SK-N-SH treated with all-trans-retinoic acid at 6 μM for 48 hours (cell line): ENCODE results near the gene ABCC2.
"Not testable (repeated sequence)": the region's sequence is repeated elsewhere in the genome, so short reads cannot be mapped to it uniquely, and the experiment has no call there.

Experiments
- ATAC-seq: fragments of 200-7000 bp; cut with Tn5 transposase; 3 replicates; pipeline ENCODE4 v1.9.1; 2020; ENCODE audit warnings: mild to moderate bottlenecking, moderate library complexity
- ARNTL ChIP-seq: fragments of 450-650 bp; formaldehyde crosslinking; IDR thresholded peaks from 2 replicates; pipeline ENCODE4 v1.5.0; 2020; ENCODE audit warnings: low read depth, mild to moderate bottlenecking, moderate library complexity, borderline replicate concordance
- CREB5 ChIP-seq: fragments of 250-450 bp; sonication (Bioruptor Pico); IDR thresholded peaks from 2 replicates; pipeline ENCODE4 v1.5.1; 2020; ENCODE audit warnings: low read depth, mild to moderate bottlenecking, moderate library complexity
- CSDC2 ChIP-seq: fragments of 250-450 bp; sonication (Bioruptor Pico); IDR thresholded peaks from 2 replicates; pipeline ENCODE4 v1.5.0; 2020; ENCODE audit warnings: mild to moderate bottlenecking, moderate library complexity
- ESRRG ChIP-seq: fragments of 250-450 bp; sonication (Bioruptor Pico); IDR thresholded peaks from 2 replicates; pipeline ENCODE4 v1.6.1; 2021; ENCODE audit warnings: mild to moderate bottlenecking
- GLIS3 ChIP-seq: fragments of 250-450 bp; sonication (Bioruptor Pico); IDR thresholded peaks from 2 replicates; pipeline ENCODE4 v1.5.0; 2020; ENCODE audit warnings: mild to moderate bottlenecking, moderate library complexity
- ISL1 ChIP-seq: fragments of 250-450 bp; sonication (Bioruptor Pico); IDR thresholded peaks from 2 replicates; pipeline ENCODE4 v2.1.2; 2022; ENCODE audit warnings: mild to moderate bottlenecking, moderate library complexity
- OSR1 ChIP-seq: fragments of 250-450 bp; sonication (Bioruptor Pico); IDR thresholded peaks from 2 replicates; pipeline ENCODE4 v1.8.0; 2022; ENCODE audit warnings: moderate library complexity, mild to moderate bottlenecking, inconsistent platforms
- PPARA ChIP-seq: fragments of 250-450 bp; sonication (Bioruptor Pico); IDR thresholded peaks from 2 replicates; pipeline ENCODE4 v1.5.0; 2020; ENCODE audit warnings: mild to moderate bottlenecking, borderline replicate concordance
- RARB ChIP-seq: fragments of 250-450 bp; sonication (Bioruptor Pico); IDR thresholded peaks from 2 replicates; pipeline ENCODE4 v1.8.0; 2021; ENCODE audit warnings: mild to moderate bottlenecking, moderate library complexity
- SNAI2 ChIP-seq: fragments of 250-450 bp; sonication (Bioruptor Pico); IDR thresholded peaks from 2 replicates; pipeline ENCODE4 v1.5.0; 2020; ENCODE audit warnings: mild to moderate bottlenecking, moderate library complexity
- TCF4 ChIP-seq: fragments of 250-450 bp; sonication (Bioruptor Pico); IDR thresholded peaks from 2 replicates; pipeline ENCODE4 v1.8.0; 2021; ENCODE audit warnings: mild to moderate bottlenecking, moderate library complexity, borderline replicate concordance
- TOX ChIP-seq: fragments of 250-450 bp; sonication (Bioruptor Pico); IDR thresholded peaks from 2 replicates; pipeline ENCODE4 v1.8.0; 2021; ENCODE audit warnings: mild to moderate bottlenecking, moderate library complexity, borderline replicate concordance
- ZC3H10 ChIP-seq: fragments of 250-450 bp; sonication (Bioruptor Pico); IDR thresholded peaks from 2 replicates; pipeline ENCODE4 v1.5.1; 2021; ENCODE audit warnings: mild to moderate bottlenecking, moderate library complexity
- ZFP3 ChIP-seq: fragments of 250-450 bp; sonication (Bioruptor Pico); IDR thresholded peaks from 2 replicates; pipeline ENCODE4 v1.5.0; 2020; ENCODE audit warnings: mild to moderate bottlenecking, moderate library complexity
- ZFP30 ChIP-seq: fragments of 450-650 bp; formaldehyde crosslinking; IDR thresholded peaks from 2 replicates; pipeline ENCODE4 v1.5.0; 2022; ENCODE audit warnings: mild to moderate bottlenecking, moderate library complexity
- ZNF565 ChIP-seq: fragments of 450-650 bp; formaldehyde crosslinking; conservative IDR thresholded peaks from 2 replicates; pipeline ENCODE4 v1.5.0; 2020; ENCODE audit warnings: low read depth, mild to moderate bottlenecking, moderate library complexity
- ZNF70 ChIP-seq: fragments of 450-650 bp; formaldehyde crosslinking; IDR thresholded peaks from 2 replicates; pipeline ENCODE4 v1.5.0; 2020; ENCODE audit warnings: mild to moderate bottlenecking, moderate library complexity
- ZNF8 ChIP-seq: fragments of 450-650 bp; formaldehyde crosslinking; IDR thresholded peaks from 2 replicates; pipeline ENCODE4 v1.5.0; 2020; ENCODE audit warnings: mild to moderate bottlenecking, moderate library complexity
- TF ChIP-seq, protein P1 (sequence below): fragments of 250-450 bp; sonication (Bioruptor Pico); IDR thresholded peaks from 2 replicates; pipeline ENCODE4 v1.8.0; 2021; ENCODE audit warnings: low read depth, mild to moderate bottlenecking, moderate library complexity, borderline replicate concordance
- TF ChIP-seq, protein P2 (sequence below): fragments of 250-450 bp; sonication (Bioruptor Pico); IDR thresholded peaks from 2 replicates; pipeline ENCODE4 v1.5.1; 2021; ENCODE audit warnings: mild to moderate bottlenecking, moderate library complexity
- TF ChIP-seq, protein P3 (sequence below): fragments of 250-450 bp; sonication (Bioruptor Pico); IDR thresholded peaks from 2 replicates; pipeline ENCODE4 v1.8.0; 2020; ENCODE audit warnings: mild to moderate bottlenecking, moderate library complexity, borderline replicate concordance

The ABCC2 gene

GRCh38 chr10:99782447-99783286, at the start of gene ABCC2:
ABCC2 (plus strand) TSS chr10:99782640; CDS start chr10:99782845, 205 bp downstream.
- TF ChIP-seq GLIS3 (CRISPR knock-in tag): no peak
- no peak for TF ChIP-seq SNAI2 (CRISPR knock-in tag)
- no peak for TF ChIP-seq ZNF8 (CRISPR knock-in tag)
- TF ChIP-seq, protein P1, sequence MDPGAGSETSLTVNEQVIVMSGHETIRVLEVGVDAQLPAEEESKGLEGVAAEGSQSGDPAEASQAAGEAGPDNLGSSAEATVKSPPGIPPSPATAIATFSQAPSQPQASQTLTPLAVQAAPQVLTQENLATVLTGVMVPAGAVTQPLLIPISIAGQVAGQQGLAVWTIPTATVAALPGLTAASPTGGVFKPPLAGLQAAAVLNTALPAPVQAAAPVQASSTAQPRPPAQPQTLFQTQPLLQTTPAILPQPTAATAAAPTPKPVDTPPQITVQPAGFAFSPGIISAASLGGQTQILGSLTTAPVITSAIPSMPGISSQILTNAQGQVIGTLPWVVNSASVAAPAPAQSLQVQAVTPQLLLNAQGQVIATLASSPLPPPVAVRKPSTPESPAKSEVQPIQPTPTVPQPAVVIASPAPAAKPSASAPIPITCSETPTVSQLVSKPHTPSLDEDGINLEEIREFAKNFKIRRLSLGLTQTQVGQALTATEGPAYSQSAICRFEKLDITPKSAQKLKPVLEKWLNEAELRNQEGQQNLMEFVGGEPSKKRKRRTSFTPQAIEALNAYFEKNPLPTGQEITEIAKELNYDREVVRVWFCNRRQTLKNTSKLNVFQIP (CRISPR knock-in tag): no peak
- no peak for TF ChIP-seq OSR1
- TF ChIP-seq ZNF565 (CRISPR knock-in tag): no peak
- TF ChIP-seq, protein P2, sequence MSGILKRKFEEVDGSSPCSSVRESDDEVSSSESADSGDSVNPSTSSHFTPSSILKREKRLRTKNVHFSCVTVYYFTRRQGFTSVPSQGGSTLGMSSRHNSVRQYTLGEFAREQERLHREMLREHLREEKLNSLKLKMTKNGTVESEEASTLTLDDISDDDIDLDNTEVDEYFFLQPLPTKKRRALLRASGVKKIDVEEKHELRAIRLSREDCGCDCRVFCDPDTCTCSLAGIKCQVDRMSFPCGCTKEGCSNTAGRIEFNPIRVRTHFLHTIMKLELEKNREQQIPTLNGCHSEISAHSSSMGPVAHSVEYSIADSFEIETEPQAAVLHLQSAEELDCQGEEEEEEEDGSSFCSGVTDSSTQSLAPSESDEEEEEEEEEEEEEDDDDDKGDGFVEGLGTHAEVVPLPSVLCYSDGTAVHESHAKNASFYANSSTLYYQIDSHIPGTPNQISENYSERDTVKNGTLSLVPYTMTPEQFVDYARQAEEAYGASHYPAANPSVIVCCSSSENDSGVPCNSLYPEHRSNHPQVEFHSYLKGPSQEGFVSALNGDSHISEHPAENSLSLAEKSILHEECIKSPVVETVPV (CRISPR knock-in tag): no peak
- TF ChIP-seq ZC3H10 (CRISPR knock-in tag): no peak
- no peak for TF ChIP-seq CREB5 (CRISPR knock-in tag)
- TF ChIP-seq ZFP30 (CRISPR knock-in tag): no peak
- no peak for TF ChIP-seq ESRRG (CRISPR knock-in tag)
- no peak for TF ChIP-seq CSDC2 (CRISPR knock-in tag)
- no peak for TF ChIP-seq TOX (CRISPR knock-in tag)
- TF ChIP-seq ZNF70 (CRISPR knock-in tag): no peak
- TF ChIP-seq ARNTL (CRISPR knock-in tag): no peak
- no peak for TF ChIP-seq ZFP3
- no peak for TF ChIP-seq PPARA (CRISPR knock-in tag)
- no peak for TF ChIP-seq TCF4 (CRISPR knock-in tag)
- ATAC-seq: no peak

- no peak for TF ChIP-seq ESRRG (CRISPR knock-in tag)
- TF ChIP-seq ZNF70 (CRISPR knock-in tag): no peak
- no peak for TF ChIP-seq ARNTL (CRISPR knock-in tag)
- no peak for TF ChIP-seq ZFP30 (CRISPR knock-in tag)
- TF ChIP-seq, protein P2 (CRISPR knock-in tag): no peak
- no peak for TF ChIP-seq GLIS3 (CRISPR knock-in tag)
- ATAC-seq: no peak
Measured at GRCh38 chr10:99733366-99733765, 49.1 kb upstream of the ABCC2 start.

DNA sequence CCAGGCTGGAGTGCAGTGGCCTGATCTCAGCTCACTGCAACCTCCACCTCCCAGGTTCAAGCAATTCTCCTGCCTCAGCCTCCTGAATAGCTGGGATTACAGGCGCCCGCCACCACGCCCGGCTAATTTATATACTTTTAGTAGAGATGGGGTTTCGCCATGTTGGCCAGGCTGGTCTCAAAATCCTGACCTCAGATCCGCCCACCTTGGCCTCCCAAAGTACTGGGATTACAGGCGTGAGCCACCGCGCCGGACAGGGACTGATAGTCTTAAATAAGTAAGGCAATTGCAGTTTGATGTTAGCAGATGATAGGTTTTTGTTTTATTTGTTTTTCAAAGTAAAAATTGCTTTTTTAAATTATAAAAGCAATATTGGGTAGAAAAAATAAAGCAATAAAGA, 48.3 kb upstream of the ABCC2 start:
- ATAC-seq: not testable (repeated sequence)

- ATAC-seq: no peak
- TF ChIP-seq GLIS3 (CRISPR knock-in tag) (no peak), ZFP3 (no peak), RARB (CRISPR knock-in tag) (no peak), ZNF70 (CRISPR knock-in tag) (no peak), PPARA (CRISPR knock-in tag) (no peak), ISL1 (no peak)
- TF ChIP-seq, protein P3, sequence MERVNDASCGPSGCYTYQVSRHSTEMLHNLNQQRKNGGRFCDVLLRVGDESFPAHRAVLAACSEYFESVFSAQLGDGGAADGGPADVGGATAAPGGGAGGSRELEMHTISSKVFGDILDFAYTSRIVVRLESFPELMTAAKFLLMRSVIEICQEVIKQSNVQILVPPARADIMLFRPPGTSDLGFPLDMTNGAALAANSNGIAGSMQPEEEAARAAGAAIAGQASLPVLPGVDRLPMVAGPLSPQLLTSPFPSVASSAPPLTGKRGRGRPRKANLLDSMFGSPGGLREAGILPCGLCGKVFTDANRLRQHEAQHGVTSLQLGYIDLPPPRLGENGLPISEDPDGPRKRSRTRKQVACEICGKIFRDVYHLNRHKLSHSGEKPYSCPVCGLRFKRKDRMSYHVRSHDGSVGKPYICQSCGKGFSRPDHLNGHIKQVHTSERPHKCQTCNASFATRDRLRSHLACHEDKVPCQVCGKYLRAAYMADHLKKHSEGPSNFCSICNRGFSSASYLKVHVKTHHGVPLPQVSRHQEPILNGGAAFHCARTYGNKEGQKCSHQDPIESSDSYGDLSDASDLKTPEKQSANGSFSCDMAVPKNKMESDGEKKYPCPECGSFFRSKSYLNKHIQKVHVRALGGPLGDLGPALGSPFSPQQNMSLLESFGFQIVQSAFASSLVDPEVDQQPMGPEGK (CRISPR knock-in tag): no peak
Measured at GRCh38 chr10:99740260-99740659, 42.2 kb upstream of the ABCC2 start.
